HepG2 (cell line): Measurements from ENCODE around the gene ZFP69. TPM values are rescaled to one million over a fixed set of nuclear protein-coding genes. Genes with fewer than 3 reads are reported as not detected.
A peak's percentile ranks its signal among the peaks of the same experiment; 100 is the strongest.

Source experiments
- ETV5 ChIP-seq: IDR thresholded peaks from 2 replicates; pipeline ENCODE4 v1.6.1; 2018; ENCODE audit warnings: missing biosample characterization, missing genetic modification reagents, inconsistent platforms, borderline replicate concordance
- GZF1 ChIP-seq: sonication (generic); formaldehyde crosslinking; IDR thresholded peaks from 2 replicates; pipeline ENCODE4 v1.5.1; 2020; ENCODE audit warnings: mild to moderate bottlenecking, missing genetic modification reagents
- MTA1 ChIP-seq: sonication (generic); formaldehyde crosslinking; IDR thresholded peaks from 2 replicates; pipeline ENCODE4 v1.4.0; 2020; ENCODE audit warnings: missing genetic modification reagents, mild to moderate bottlenecking, borderline replicate concordance
- MYPOP ChIP-seq: sonication (generic); formaldehyde crosslinking; IDR thresholded peaks from 2 replicates; pipeline ENCODE4 v1.8.1; 2023; ENCODE audit warnings: mild to moderate bottlenecking, moderate library complexity, missing genetic modification reagents
- NR2F6 ChIP-seq, 2 experiments: IDR thresholded peaks; 2 replicates each; pipeline ENCODE4 v1.6.1; 2016; ENCODE audit warnings: antibody characterized with exemption in 1 of 2, mild to moderate bottlenecking in 1 of 2
- RCOR2 ChIP-seq: IDR thresholded peaks from 2 replicates; pipeline ENCODE4 v1.6.1; 2016; ENCODE audit warnings: missing biosample characterization, missing genetic modification reagents
- SP4 ChIP-seq: sonication (generic); formaldehyde crosslinking; IDR thresholded peaks from 2 replicates; pipeline ENCODE4 v1.8.1; 2023; ENCODE audit warnings: mild to moderate bottlenecking, missing genetic modification reagents
- SPEN ChIP-seq: sonication (generic); formaldehyde crosslinking; IDR thresholded peaks from 2 replicates; pipeline ENCODE4 v1.5.1; 2020; ENCODE audit warnings: low read depth, mild to moderate bottlenecking, missing genetic modification reagents
- YEATS4 ChIP-seq: sonication (generic); formaldehyde crosslinking; IDR thresholded peaks from 2 replicates; pipeline ENCODE4 v1.4.0; 2020; ENCODE audit warnings: missing genetic modification reagents, borderline replicate concordance
- ZKSCAN1 ChIP-seq: fragments of 150-350 bp; IDR thresholded peaks from 2 replicates; pipeline ENCODE4 v1.6.1; 2014; ENCODE audit warnings: low read length
- ZMYM2 ChIP-seq: sonication (generic); formaldehyde crosslinking; IDR thresholded peaks from 2 replicates; pipeline ENCODE4 v1.8.0; 2022; ENCODE audit warnings: mild to moderate bottlenecking, missing genetic modification reagents
- ZNF281 ChIP-seq: sonication (generic); formaldehyde crosslinking; IDR thresholded peaks from 2 replicates; pipeline ENCODE4 v1.4.0; 2020; ENCODE audit warnings: missing genetic modification reagents, borderline replicate concordance
- ZNF44 ChIP-seq: sonication (generic); formaldehyde crosslinking; IDR thresholded peaks from 2 replicates; pipeline ENCODE4 v1.5.1; 2020; ENCODE audit warnings: mild to moderate bottlenecking, missing genetic modification reagents
- ZNF674 ChIP-seq: sonication (generic); formaldehyde crosslinking; IDR thresholded peaks from 2 replicates; pipeline ENCODE4 v1.5.0; 2020; ENCODE audit warnings: low read depth, mild to moderate bottlenecking, missing genetic modification reagents
- ZSCAN31 ChIP-seq: sonication (generic); formaldehyde crosslinking; IDR thresholded peaks from 2 replicates; pipeline ENCODE4 v1.5.0; 2020; ENCODE audit warnings: low read depth, mild to moderate bottlenecking, missing genetic modification reagents
- polyA plus RNA-seq, 8 experiments: library from polyadenylated mRNA; depleted of rRNA in 3 of 8; stranded (reverse) in 7 of 8; unstranded in 1 of 8; fragments of >200 nt; fragmentation: Illumina TruSeq in 4 of 8; extraction: Trizol in 4 of 8; gene quantifications; 2 replicates each; pipeline versions ENCODE4 v1.2.1 to v1.2.3, GENCODE V29; 2011 to 2016; ENCODE audit warnings: low read depth in 4 of 8, missing spikeins in 1 of 8, mixed read lengths in 1 of 8; ENCODE audit not compliant: insufficient read depth in 1 of 8
- total RNA-seq, 5 experiments: library from RNA; depleted of rRNA; stranded (reverse); fragments of >200 nt; fragmentation: Illumina TruSeq; extraction: Trizol; gene quantifications; 2 replicates each; pipeline ENCODE4 v1.2.3, GENCODE V29; 2016; ENCODE audit warnings: low read depth in 1 of 5
- TF ChIP-seq, protein P1 (sequence below): sonication (generic); formaldehyde crosslinking; IDR thresholded peaks from 2 replicates; pipeline ENCODE4 v1.5.1; 2020; ENCODE audit warnings: missing genetic modification reagents, mild to moderate bottlenecking, borderline replicate concordance
- TF ChIP-seq, protein P2 (sequence below): sonication (generic); formaldehyde crosslinking; IDR thresholded peaks from 2 replicates; pipeline ENCODE4 v1.5.0; 2020; ENCODE audit warnings: mild to moderate bottlenecking, missing genetic modification reagents

The ZFP69 gene
- total and polyA plus RNA-seq, 2 of the 13 experiments (the other 11 are each of a cell fraction or from before 2014, with no cell fraction given): 2.6 to 5.6 TPM

DNA sequence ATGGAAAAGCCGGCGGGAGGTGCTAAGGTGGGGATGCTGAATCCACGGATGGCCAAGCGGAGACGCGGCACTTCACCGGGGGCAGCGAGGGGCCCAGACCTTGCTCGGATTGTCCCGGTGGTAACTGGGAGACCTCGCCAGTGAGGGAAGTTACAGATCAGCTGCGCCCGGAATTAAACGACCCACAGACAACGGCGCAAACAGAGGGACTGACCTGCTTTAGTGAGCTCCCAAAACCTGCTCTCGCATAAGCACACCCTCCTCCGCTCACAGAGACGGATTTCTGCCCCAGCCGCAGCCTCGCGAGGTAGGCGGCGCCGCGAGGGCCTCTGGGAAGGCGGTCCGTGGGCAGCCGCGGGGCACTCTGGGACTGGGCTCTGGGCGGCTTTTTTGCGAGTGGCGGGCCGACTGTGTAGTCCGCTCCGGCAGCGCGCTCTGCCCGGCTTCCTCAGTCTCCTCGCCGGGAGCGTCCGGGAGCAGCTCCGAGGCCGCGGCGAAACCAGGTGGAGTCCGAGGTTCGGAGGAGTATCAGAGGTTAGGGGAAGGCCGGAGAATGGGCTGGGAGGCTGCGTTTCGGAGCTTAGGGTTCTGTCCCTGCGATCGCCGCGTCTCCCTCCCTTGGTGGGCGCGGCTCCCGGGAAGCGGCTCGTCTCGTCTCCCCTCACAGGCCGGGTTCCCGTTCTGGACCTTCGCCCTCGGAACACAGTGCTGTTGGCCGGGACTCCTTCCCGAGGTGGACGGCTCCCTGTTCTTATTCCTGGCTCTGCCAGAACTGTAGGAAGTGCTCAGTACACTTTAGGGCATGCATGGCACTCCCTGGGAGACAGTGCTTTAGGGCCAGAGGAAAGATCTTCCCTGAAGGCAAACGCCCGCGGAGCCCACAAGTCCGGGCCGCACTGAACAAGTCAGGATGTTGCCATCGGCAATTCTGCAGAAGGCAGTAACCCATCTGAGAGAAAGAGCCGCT, 31.6 kb downstream of the ZFP69 start, which contains the start of gene EXO5 (continued):
- TF ChIP-seq NR2F6 (IDR thresholded peaks at IDR 0.05): no peak
- TF ChIP-seq NR2F6 (CRISPR knock-in tag; IDR thresholded peaks at IDR 0.05): no peak
- no peak; the same call in 1 of the 2 replicates for TF ChIP-seq ZNF44 (CRISPR knock-in tag)
- TF ChIP-seq MTA1 (CRISPR knock-in tag): peak; percentile 87
- no peak for TF ChIP-seq ZNF674 (CRISPR knock-in tag)
- no peak; the same call in 1 of the 2 replicates for TF ChIP-seq ZSCAN31 (CRISPR knock-in tag)
- TF ChIP-seq ZKSCAN1: no peak
- TF ChIP-seq, protein P1, sequence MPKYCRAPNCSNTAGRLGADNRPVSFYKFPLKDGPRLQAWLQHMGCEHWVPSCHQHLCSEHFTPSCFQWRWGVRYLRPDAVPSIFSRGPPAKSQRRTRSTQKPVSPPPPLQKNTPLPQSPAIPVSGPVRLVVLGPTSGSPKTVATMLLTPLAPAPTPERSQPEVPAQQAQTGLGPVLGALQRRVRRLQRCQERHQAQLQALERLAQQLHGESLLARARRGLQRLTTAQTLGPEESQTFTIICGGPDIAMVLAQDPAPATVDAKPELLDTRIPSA (CRISPR knock-in tag): 0 out of 2 replicates have a peak, but pooled peaks have one; percentile 41
- no peak for TF ChIP-seq RCOR2 (CRISPR knock-in tag)
- TF ChIP-seq ZMYM2 (CRISPR knock-in tag): peak; percentile 54; the same call in 1 of the 2 replicates
- peak; percentile 70 for TF ChIP-seq SP4 (CRISPR knock-in tag)
- TF ChIP-seq SPEN: peak; percentile 95; the same call in 1 of the 2 replicates
- TF ChIP-seq, protein P2, sequence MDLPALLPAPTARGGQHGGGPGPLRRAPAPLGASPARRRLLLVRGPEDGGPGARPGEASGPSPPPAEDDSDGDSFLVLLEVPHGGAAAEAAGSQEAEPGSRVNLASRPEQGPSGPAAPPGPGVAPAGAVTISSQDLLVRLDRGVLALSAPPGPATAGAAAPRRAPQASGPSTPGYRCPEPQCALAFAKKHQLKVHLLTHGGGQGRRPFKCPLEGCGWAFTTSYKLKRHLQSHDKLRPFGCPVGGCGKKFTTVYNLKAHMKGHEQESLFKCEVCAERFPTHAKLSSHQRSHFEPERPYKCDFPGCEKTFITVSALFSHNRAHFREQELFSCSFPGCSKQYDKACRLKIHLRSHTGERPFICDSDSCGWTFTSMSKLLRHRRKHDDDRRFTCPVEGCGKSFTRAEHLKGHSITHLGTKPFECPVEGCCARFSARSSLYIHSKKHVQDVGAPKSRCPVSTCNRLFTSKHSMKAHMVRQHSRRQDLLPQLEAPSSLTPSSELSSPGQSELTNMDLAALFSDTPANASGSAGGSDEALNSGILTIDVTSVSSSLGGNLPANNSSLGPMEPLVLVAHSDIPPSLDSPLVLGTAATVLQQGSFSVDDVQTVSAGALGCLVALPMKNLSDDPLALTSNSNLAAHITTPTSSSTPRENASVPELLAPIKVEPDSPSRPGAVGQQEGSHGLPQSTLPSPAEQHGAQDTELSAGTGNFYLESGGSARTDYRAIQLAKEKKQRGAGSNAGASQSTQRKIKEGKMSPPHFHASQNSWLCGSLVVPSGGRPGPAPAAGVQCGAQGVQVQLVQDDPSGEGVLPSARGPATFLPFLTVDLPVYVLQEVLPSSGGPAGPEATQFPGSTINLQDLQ (CRISPR knock-in tag): 0 out of 2 replicates have a peak, but pooled peaks have one; percentile 21
- TF ChIP-seq ETV5: peak; percentile 53; the same call in 1 of the 2 replicates
- TF ChIP-seq YEATS4 (CRISPR knock-in tag): peak; percentile 89; the same call in 1 of the 2 replicates
- TF ChIP-seq GZF1: no peak
- no peak; the same call in 1 of the 2 replicates for TF ChIP-seq ZNF281 (CRISPR knock-in tag)
- peak; percentile 83; the same call in 1 of the 2 replicates for TF ChIP-seq MYPOP (CRISPR knock-in tag)
